Fibroblast of skin of left quadriceps (primary cell): Measurements from ENCODE around the gene RHOXF2.
"Not testable (repeated sequence)": the region's sequence is repeated elsewhere in the genome, so short reads cannot be mapped to it uniquely, and the experiment has no call there.

Source experiments
- DNase-seq, 2 experiments: peaks; one replicate each; pipeline ENCODE4 v3.0.0-alpha.2; 2013; ENCODE audit warnings: low read depth in 2 of 2

RHOXF2 gene, protein sequence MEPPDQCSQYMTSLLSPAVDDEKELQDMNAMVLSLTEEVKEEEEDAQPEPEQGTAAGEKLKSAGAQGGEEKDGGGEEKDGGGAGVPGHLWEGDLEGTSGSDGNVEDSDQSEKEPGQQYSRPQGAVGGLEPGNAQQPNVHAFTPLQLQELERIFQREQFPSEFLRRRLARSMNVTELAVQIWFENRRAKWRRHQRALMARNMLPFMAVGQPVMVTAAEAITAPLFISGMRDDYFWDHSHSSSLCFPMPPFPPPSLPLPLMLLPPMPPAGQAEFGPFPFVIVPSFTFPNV

DNA sequence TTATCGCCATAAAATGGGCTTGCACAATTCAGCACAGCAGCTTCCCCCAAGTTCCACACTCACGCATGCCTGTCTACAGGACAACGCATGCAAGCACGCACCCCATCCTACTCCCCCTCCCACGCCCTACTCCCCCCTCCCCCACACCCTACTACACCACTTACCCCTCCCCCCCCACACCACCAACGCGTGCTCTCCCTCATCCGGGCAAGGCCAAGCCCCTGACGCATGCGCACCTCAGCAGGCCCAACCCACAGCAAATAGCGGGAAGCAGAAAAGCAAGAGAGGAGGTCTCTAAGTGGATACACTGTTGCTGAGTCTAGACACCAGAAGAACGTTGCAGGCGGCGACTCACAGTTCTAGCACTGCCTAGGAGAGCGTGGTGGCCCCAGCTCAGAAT lies at the start of gene RHOXF2:
Gene RHOXF2, plus strand, starts transcription at position 301 of the 400 bp plus-strand sequence. CDS start 138 bp downstream, outside the sequence.
- DNase-seq, result not testable (repeated sequence)

DNA sequence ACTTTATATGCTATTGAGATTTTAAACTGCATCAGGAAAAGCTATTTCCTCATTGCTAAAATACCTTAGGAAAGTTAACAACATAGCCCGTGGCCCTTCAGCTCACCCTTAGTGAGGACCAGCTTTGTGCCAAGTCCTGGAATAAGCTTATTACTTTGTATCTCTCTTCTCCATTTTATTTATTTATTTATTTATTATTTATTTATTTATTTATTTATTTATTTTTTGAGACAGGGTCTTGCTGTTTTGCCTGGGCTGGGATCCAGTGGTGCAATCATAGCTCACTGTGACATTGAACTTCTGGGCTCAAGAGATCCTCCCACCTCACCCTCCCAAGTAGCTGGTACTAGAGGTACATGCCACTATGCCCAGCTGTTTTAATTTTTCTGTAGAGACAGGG lies 49.0 kb upstream of the RHOXF2 start:
- no peak for DNase-seq

DNA sequence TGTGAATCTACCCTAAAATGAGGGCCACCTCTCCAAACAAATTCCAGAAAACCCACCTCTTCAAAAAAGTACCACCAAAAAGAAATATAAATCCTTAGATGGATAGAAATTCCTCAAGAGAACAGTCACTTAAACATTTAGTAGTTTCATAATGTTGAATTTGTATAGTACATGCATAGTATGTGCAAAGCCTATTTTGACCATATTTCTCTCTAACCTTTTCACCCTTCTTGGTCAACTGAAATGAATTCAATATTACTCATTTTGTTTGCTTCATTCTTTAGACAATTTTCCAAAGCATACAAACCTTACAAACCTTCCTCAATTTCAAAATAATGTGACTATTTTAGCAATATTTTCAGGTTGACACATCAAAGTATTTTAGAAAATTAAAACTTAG lies 46.8 kb upstream of the RHOXF2 start:
- DNase-seq, result no peak

DNA sequence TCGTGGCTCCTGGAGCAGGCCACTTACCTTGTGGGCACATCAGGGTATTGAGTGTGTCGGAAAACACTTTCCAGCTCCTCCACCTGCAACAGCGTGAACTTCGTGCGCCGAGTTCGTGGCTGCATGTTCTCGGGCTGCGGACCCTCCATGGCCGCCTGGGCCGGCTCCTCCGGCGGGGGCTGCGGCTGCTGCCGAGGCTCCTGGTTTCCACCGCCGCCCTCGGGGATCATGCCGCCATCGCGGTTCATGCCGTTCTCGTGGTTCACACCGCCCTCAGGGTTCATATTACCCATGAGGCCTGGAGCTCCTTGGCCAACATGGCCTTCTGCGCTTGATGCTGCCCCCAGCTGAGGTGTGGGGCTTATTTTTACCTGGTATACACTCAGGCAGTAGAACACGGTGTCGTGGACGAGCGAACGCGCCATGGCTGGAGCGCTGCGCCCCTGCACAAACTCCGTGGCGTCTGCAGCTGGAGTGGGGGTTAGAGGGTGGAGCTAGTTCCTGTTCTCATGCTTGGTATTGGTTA lies 42.9 kb upstream of the RHOXF2 start, which contains the start of gene RHOXF1:
Gene RHOXF1, minus strand, starts transcription at position 476 of the 526 bp plus-strand sequence. Its CDS starts 51 bp downstream, at position 425.
- no peak for DNase-seq

DNA sequence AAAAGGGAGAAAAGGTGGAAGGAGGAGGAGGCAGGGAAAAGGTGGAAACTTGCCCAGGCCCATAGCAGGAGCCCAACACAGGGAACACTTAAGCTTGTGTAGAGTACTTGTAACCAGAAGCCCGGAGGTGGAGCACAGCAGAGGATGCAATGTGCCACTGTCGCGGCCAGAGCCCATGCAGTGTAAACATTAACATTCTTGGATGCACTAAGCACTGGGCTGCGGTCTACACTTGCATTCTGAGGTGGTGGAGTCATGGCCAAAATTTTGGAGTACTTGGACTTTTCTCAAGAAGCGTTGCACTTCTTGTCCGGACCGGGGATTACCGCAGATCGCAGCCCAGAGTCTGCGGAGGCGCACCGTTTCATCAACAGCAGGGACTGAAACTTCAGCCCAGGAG lies 38.2 kb upstream of the RHOXF2 start:
- no peak for DNase-seq

DNA sequence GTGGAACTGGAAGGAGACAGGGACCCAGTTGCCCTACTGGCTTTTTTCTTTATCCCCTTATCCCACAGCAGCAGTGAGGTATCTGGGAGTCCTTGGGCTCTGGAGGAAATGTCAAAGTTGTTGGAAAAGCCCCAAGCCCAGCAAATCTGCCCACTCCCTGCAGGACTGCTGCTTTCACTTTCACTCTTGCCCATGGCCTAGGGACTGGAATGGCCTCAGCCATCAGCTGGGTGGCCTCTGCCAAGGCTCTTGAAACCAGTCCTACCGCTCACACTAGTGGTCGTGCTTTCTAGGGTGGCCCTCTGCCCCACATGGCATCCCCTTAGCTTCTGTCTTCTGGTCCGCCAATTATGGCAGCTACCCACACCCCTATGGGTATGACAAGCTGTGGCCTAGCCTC lies 33.0 kb upstream of the RHOXF2 start:
- DNase-seq, result no peak

DNA sequence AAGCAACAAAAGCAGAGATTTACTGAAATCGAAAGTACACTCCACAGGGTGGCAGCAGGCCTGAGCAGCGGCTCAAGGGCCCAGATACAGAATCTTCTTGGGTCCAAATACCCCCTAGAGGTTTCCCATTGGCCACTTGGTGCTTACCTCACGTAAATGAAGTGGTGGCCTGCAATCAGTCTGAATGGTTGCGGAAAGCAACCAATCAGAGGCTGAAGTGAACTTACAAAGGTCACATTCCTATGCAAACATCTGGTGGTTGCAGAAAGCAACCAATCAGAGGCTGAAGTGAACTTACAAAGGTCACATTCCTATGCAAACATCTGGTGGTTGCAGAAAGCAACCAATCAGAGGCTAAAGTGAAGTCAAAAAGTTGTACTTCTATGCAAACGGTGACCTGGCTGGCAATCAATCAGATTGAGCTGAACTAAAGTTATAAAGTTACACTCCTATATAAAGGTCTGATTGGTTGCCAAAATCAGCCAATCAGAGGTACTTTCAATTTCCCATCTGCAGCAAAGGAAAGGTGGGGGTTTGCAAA lies 30.0 kb upstream of the RHOXF2 start:
- not testable (repeated sequence) for DNase-seq

DNA sequence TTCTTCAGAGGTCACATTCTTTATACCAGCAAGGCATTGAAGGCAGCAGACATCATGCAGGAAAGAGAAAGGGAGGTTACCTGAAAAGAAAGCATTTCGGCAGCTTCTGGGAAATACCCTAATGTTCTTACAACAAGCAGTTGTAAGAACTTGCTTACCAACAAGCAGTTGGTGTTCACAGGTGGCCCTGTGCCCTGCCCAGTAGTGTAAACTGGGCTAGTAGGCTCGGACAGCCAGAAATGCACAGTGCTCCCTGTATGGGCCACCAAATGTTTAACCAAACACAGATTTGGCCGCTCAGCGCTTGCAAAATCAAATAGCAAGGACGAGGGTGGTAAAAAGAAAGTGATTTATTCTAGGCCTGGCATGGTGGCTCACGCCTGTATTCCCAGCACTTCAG lies 22.3 kb upstream of the RHOXF2 start:
- DNase-seq, result no peak

DNA sequence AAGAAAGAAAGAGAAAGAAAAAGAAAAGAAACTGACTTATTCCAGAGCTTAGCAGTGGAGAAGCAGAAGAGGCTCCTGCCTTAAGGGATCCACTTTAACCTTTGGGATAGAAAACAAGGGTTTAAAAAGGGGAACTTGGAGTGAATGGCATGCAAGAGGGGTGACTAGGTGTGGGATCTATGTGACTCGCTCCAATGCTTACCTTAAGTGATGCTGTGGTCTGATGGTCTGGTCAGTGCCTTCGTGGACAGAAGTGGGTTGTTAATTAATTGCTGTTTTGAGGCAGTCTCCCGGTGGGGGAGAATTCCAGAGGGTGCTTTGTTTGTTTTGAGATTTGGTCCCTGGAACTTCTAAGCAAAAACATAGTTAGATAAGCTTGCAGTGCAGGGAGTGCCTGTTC lies 21.6 kb upstream of the RHOXF2 start:
- DNase-seq, result no peak

DNA sequence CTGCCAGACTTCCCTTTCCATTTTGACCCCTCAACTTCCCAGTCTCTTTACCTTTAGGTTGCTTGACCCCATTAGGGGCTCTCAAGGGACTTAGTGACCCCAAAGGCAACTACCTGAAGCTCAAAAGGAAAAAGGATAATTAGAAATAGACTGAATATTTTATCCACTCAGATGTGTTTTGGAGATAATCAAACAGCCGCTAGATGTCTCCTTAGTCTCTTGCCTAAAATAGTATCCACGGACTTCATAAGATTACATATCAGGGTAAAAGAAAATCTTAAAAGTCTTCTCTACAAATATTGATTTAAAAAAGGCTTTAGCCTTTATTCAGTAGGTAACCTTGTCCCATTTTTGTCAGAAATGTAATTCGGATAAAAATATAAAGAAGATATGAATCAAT lies 21.0 kb upstream of the RHOXF2 start:
- no peak for DNase-seq

DNA sequence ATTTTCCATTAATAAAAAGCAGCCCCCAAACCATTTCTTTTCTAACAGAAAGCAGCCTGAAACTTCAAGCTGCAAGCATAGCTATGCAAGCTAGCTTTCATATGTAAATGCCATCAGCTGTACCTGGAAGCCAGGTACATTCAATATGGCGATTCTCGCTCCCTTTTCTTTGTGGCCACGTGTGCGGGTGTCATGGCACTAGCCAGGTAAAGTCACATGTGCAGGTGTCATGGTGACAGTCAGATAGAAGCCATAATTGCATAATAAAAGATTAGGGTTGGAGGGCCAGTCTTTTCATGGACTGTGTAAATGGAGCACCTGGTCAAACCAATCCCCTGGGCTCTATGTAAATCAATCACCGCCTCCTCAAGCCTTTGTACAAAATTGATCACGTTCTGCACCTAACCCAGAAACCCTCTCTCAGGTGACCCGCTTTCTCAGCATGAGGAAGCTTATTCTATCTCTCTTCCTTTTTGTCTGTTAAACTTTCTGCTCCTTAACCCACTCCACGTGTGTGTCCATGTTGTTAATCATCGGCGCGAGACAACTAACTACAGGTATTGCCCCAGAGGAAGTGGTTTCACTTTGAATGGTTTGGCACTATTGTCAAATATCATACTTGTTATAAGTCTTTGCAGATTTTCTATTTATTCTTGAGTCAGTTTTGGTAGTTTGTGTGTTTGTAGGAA lies 18.0 kb upstream of the RHOXF2 start:
- no peak for DNase-seq

DNA sequence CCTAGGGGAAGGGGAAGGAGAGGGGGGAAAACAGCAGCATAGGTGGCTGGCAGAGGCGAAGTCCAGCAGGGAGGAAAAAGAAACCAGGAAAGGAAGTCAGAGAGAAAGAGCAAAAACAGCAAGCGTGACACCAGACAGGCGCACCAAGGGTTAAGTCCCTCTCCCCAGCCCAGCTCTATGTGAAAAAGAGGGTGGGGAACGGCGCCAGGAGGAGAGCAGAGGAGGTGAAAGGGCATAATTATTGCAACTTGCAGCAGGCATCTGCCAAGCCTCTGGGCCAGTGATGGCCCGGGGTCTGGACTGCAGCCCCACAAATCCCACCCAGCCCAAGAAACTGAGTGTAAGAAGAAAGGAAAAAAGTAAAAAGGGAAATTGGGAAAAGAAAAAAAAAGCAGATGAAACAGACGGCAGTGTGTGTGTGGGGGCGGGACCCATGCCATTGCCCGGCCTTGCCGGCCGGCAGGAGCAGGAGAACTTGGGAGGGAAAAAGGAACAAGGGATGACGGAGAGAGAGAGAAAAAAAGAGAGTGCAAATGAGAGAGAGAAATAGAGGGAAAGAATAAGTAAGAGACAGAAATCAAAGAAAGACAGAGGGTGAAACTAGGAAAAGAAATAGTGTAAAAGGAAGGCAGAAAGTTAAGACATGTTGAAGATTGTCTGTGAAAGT lies 14.1 kb upstream of the RHOXF2 start:
- DNase-seq, result no peak

DNA sequence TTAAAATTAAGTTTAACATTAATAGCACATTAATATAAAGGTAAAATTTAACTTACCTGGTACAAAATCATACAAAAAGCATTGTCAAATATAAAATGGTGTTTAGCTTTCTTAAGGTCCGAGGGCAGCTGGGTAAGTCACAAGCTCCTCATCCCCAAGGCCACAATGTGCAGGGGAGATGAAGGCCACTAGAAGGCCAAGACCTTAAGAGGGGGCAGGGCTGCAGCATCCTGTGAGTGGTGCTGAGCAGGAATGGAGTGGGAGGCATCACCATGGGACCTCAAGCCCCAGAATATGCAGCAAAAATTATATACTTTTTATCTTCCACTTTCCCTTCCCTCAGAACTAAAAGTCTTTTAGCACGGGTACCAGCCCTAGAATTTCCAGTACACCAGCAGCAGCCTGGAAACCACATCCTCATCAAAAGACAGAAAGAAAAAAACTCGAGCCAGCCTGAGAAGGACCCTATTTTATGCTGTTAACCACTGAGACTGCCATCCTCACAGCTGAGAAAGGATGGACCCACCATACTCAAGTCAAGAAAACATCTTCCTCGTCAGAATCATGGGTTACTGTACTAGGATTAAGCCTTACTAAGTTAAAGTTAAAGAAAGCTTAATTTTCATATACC lies 13.0 kb upstream of the RHOXF2 start:
- DNase-seq, result no peak

DNA sequence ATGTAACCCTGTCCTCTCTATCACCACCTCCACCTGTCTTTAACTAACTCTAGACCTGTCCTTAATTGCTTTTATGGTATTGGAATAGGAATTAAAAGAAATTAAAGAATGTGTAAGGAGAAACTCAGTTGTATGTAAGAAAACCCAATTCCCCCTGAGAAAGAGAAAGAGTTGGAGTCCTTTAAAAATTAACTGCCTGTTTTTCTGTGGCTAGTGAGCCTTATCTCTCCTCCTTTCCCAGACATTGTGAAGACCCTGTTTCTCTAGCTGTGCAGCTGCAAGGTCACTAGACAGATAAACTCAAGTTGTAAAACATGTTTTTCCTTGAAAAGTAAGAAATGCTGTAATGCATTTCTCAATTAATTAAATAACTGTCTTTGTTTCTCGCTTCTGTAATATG lies 12.1 kb upstream of the RHOXF2 start:
- not testable (repeated sequence) for DNase-seq

DNA sequence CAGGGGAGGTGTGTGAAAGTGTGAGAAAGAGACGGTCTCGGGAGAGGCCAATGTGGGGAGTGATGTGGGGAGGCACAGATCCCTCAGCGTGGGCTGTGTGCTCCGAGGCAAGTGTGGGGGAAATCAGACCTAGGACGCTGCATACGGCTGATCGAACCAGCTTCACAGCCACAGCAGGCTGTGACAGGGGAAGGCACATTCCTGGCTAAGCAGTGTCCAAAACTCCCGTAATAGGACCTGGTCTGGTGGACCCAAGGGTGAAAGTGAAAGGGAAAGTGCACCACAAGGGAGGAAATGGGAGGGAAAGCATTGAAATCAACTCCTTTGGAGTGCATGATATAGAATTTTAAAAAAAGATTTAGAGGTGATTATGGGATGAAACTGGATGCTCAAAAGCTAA lies 10.9 kb upstream of the RHOXF2 start:
- DNase-seq, result no peak

DNA sequence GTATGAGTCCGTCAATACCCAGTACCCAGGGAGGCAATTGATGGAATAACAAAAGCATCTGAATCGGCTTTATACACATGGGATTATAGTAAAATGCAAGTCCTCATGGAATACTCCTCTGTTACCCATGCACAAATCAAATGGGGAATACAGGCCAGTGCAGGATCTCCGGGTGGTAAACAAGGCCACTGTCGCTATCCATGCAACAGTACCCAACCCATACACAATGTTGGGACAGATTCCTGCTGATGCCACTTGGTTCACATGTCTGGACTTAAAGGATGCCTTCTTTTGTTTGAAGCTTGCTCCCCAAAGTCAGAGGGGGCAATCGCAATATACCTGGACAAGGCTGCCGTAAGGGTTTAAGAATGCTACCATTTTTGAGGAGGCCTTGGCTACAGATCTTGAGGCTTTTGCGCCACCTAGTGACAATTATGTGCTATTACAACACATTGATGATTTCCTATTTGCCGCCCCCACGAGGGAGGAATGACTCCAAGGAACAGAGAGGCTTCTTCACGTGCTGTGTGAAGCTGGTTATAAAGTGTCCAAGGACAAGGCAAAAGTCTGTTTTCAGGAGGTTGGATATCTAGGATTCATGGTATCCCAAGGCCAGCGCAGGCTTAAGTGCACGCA lies 8.2 kb upstream of the RHOXF2 start:
- DNase-seq, result not testable (repeated sequence)

DNA sequence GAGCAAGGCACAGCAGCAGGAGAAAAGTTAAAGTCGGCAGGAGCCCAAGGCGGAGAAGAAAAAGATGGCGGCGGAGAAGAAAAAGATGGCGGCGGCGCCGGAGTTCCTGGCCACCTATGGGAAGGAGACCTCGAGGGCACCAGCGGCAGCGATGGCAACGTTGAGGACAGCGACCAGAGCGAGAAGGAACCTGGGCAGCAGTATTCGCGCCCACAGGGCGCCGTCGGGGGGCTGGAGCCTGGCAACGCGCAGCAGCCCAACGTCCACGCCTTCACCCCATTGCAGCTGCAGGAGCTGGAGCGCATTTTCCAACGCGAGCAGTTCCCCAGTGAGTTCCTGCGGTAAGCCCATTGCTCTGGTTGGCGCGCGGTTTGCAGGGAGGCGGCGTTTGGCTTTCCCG lies 673 bp downstream of the RHOXF2 start:
- not testable (repeated sequence) for DNase-seq

DNA sequence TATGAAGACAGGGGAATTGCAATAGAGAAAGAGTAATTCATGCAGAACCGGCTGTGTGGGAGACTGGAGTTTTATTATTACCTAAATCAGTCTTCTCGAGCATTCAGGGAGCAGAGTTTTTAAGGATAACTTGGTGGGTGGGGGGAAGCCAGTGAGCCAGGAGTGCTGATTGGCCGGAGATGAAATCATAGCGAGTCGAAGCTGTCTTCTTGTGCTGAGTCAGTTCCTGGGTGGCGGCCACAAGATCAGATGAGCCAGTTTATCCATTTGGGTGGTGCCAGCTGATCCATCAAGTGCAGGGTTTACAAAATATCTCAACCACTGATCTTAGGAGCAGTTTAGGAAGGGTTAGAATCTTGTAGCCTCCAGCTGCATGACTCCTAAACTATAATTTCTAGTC lies 34.8 kb downstream of the RHOXF2 start:
- not testable (repeated sequence) for DNase-seq

DNA sequence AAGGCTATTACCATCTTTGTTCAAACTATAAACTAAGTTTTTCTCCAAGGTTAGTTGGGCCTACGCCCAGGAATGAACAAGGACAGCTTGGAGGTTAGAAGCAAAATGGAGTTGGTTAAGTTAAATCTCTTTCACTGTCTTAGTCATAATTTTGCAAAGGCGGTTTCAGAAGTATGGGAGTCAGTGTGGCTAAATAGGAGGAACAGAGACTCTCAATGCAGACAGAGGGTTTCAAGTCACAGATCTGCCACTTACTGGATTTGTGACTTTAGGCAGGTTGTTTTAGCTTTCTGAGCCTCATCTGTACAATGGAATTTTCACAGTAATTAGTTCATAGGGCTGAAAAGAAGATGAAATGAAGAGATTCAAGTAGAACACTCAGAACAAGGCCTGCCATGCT lies 35.3 kb downstream of the RHOXF2 start:
- not testable (repeated sequence) for DNase-seq

DNA sequence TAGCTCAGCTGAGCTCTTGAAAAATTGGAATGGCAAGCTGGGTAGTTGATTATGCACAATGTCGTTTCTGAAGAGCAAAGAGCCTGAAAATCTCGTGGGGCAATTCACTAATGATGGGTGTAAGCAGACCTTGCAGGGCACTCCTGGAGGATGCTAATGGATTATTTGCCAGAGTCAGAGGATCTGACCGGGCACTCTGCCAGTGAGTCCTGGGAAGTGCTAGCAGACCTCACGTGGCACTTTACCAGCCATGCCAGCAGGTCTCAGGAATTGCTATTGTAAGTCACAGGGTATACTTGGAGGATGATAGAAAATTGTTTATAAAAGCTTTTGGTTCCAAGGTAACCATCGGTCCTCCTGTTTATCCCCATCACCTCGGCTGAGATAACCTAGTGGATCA lies 37.4 kb downstream of the RHOXF2 start:
- DNase-seq, result not testable (repeated sequence)

DNA sequence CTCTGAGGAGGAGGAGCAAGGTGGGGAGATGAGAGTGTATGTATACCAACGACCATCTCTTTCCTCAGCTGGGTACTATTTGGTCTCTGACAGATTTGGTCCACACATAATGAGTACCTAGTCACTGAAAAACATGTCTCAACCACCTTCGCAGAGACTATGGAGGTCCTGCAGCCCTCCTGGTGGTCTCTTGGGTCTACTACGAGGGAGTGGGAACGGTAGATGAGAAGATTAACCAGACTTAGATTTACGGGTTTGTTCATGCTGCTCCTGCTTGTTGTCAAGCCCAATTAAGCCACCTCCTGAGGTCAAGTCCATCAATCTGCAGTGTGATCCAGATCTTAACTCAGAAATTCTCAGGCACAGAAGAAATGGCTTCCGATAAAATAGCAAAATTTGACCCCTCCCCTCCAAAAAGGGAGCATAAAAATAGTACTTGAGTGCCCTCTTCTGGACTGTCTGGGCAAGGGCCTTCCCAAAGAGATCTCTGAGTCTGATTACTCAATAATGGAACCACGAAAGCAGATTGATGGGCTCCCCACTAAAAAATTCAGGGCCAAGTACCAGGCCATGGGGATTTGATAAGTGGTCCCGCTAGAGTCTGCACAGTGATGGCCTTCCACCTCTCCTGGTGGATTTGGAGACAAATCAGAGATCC lies 38.3 kb downstream of the RHOXF2 start:
- not testable (repeated sequence) for DNase-seq
